HepG2 (cell line): ENCODE results near the gene CKLF. TPM values are rescaled to one million over a fixed set of nuclear protein-coding genes. Genes with fewer than 3 reads are reported as not detected.
"Not testable (repeated sequence)": the region's sequence is repeated elsewhere in the genome, so short reads cannot be mapped to it uniquely, and the experiment has no call there.

ENCODE experiments used
- ATAC-seq: fragments of 200-7000 bp; cut with Tn5 transposase; 3 replicates; pipeline ENCODE4 v1.9.1; 2020; ENCODE audit warnings: mild to moderate bottlenecking, moderate library complexity
- BruUV-seq: library from RNA; stranded (reverse); fragments of 400-500 nt; replicated peaks from 2 replicates; lab custom pipeline; 2021; lab: Mats Ljungman, UMichigan
- CTCF ChIA-PET: fragments of 300-600 bp; formaldehyde crosslinking; extraction: SDS; loops from one replicate; lab custom pipeline; 2021; ENCODE audit warnings: low total read pairs, inconsistent platforms, low intra/inter-chr PET ratio; lab: Yijun Ruan, JAX
- POLR2A ChIA-PET: fragments of 350-600 bp; sonication (Branson Sonifier 250); formaldehyde crosslinking; loops from one replicate; lab custom pipeline; 2020; ENCODE audit warnings: antibody characterized with exemption, inconsistent platforms; lab: Yijun Ruan, JAX
- DNase-seq: peaks from one replicate; pipeline ENCODE4 v3.0.0-alpha.2; 2015; ENCODE audit warnings: low spot score
- FAIRE-seq: peaks from 3 replicates; lab custom pipeline; 2011; peaks lifted over from hg19 to GRCh38; lab: Jason Lieb, UNC
- H2AFZ ChIP-seq: one replicate; pipeline ENCODE4 v1.6.1; 2011; ENCODE audit warnings: low read length, inconsistent platforms
- H3K27ac ChIP-seq: fragments of 300-600 bp; 3 replicates; pipeline ENCODE4 v1.8.0; 2011; ENCODE audit warnings: mixed run types, mild to moderate bottlenecking, mixed read lengths, low read length, inconsistent platforms; ENCODE audit not compliant: insufficient read depth; ENCODE audit errors: extremely low read length
- H3K27me3 ChIP-seq, 2 experiments: fragments of 200-600 bp in 1 of 2; 2 replicates in 1 of 2; 3 replicates in 1 of 2; pipeline versions ENCODE4 v1.6.0 to v1.8.0; 2011; ENCODE audit warnings: low read length in 2 of 2, mild to moderate bottlenecking in 2 of 2, moderate library complexity in 2 of 2, inconsistent platforms in 1 of 2; ENCODE audit not compliant: insufficient read depth in 2 of 2, control insufficient read depth in 1 of 2
- H3K36me3 ChIP-seq, 2 experiments: fragments of 200-600 bp in 1 of 2; replicated peaks in 1 of 2; 2 replicates in 1 of 2; 3 replicates in 1 of 2; pipeline versions ENCODE4 v1.5.1 to v1.8.0; 2011; ENCODE audit warnings: low read length in 2 of 2, inconsistent platforms in 1 of 2; ENCODE audit not compliant: insufficient read depth in 2 of 2, control insufficient read depth in 1 of 2
- H3K4me1 ChIP-seq: 2 replicates; pipeline ENCODE4 v1.5.1; 2012; ENCODE audit warnings: low read length, inconsistent platforms; ENCODE audit not compliant: insufficient read depth
- H3K4me2 ChIP-seq: 2 replicates; pipeline ENCODE4 v1.6.0; 2011; ENCODE audit warnings: low read depth, low read length, inconsistent platforms
- H3K4me3 ChIP-seq, 3 experiments: fragments of 200-600 bp in 1 of 3; sonication (generic), shearing (Covaris generic) in 1 of 3; replicated peaks in 1 of 3; 2 replicates each; pipeline ENCODE4 v1.5.1; 2011 to 2016; ENCODE audit warnings: low read length in 3 of 3, inconsistent platforms in 2 of 3, low read depth in 2 of 3, mild to moderate bottlenecking in 2 of 3, control low read depth in 1 of 3, mixed read lengths in 1 of 3; ENCODE audit not compliant: insufficient read depth in 1 of 3
- H3K79me2 ChIP-seq: one replicate; pipeline ENCODE4 v1.6.1; 2011; ENCODE audit warnings: low read length, inconsistent platforms; ENCODE audit not compliant: insufficient read depth
- H3K9ac ChIP-seq: 2 replicates; pipeline ENCODE4 v1.6.0; 2011; ENCODE audit warnings: mild to moderate bottlenecking, low read depth, low read length, inconsistent platforms; ENCODE audit not compliant: insufficient read depth
- H3K9me3 ChIP-seq: 2 replicates; pipeline ENCODE4 v1.5.1; 2012; ENCODE audit warnings: mild to moderate bottlenecking, low read length
- H4K20me1 ChIP-seq: 2 replicates; pipeline ENCODE4 v1.6.0; 2011; ENCODE audit warnings: inconsistent platforms, mild to moderate bottlenecking, low read length, moderate library complexity; ENCODE audit not compliant: insufficient read depth
- ATM ChIP-seq: fragments of 450-650 bp; IDR thresholded peaks from 2 replicates; pipeline ENCODE4 v1.7.1; 2017; ENCODE audit warnings: mild to moderate bottlenecking, borderline replicate concordance
- CBFB ChIP-seq: sonication (generic); formaldehyde crosslinking; IDR thresholded peaks from 2 replicates; pipeline ENCODE4 v1.4.0; 2020; ENCODE audit warnings: missing genetic modification reagents
- CBX1 ChIP-seq: IDR thresholded peaks from one replicate; pipeline ENCODE4 v1.6.1; 2016; ENCODE audit warnings: antibody characterized with exemption, low read depth
- HDAC6 ChIP-seq: fragments of 200-600 bp; sonication (generic); IDR thresholded peaks from 2 replicates; pipeline ENCODE4 v1.7.0; 2017; ENCODE audit warnings: mild to moderate bottlenecking, antibody characterized with exemption, low read length, low read depth
- IRF1 ChIP-seq: sonication (generic); formaldehyde crosslinking; IDR thresholded peaks from 2 replicates; pipeline ENCODE4 v1.4.0; 2020; ENCODE audit warnings: low read depth, mild to moderate bottlenecking, missing genetic modification reagents
- MEF2D ChIP-seq: sonication (generic); formaldehyde crosslinking; IDR thresholded peaks from 2 replicates; pipeline ENCODE4 v1.5.1; 2020; ENCODE audit warnings: mild to moderate bottlenecking, missing genetic modification reagents
- MYNN ChIP-seq: sonication (generic); formaldehyde crosslinking; IDR thresholded peaks from 2 replicates; pipeline ENCODE4 v1.4.0; 2020; ENCODE audit warnings: mild to moderate bottlenecking, low read depth, missing genetic modification reagents
- POLR2AphosphoS2 ChIP-seq: IDR thresholded peaks from 2 replicates; pipeline ENCODE4 v1.6.1; 2011; ENCODE audit warnings: low read depth, low read length, improper control_type of control experiment
- SMARCC2 ChIP-seq: fragments of 450-650 bp; IDR thresholded peaks from 2 replicates; pipeline ENCODE4 v1.6.1; 2017; ENCODE audit warnings: antibody characterized with exemption, mild to moderate bottlenecking
- SOX5 ChIP-seq: IDR thresholded peaks from 2 replicates; pipeline ENCODE4 v1.6.1; 2016; ENCODE audit warnings: borderline replicate concordance
- SP4 ChIP-seq: sonication (generic); formaldehyde crosslinking; IDR thresholded peaks from 2 replicates; pipeline ENCODE4 v1.8.1; 2023; ENCODE audit warnings: mild to moderate bottlenecking, missing genetic modification reagents
- ZBTB8A ChIP-seq: sonication (generic); formaldehyde crosslinking; IDR thresholded peaks from 2 replicates; pipeline ENCODE4 v1.4.0; 2020; ENCODE audit warnings: mild to moderate bottlenecking, low read depth, missing genetic modification reagents, borderline replicate concordance
- ZNF710 ChIP-seq: sonication (generic); formaldehyde crosslinking; IDR thresholded peaks from 2 replicates; pipeline ENCODE4 v1.5.0; 2020; ENCODE audit warnings: mild to moderate bottlenecking, missing genetic modification reagents, borderline replicate concordance
- ZNF781 ChIP-seq: sonication (generic); formaldehyde crosslinking; IDR thresholded peaks from 2 replicates; pipeline ENCODE4 v1.5.1; 2020; ENCODE audit warnings: borderline replicate concordance, mild to moderate bottlenecking, missing genetic modification reagents; ENCODE audit errors: not compliant biosample characterization
- WGBS: methylation state at CpG from one replicate; pipeline ENCODE4 v1.1.6; 2017; ENCODE audit warnings: low lambda C conversion rate; 5-methylcytosine and 5-hydroxymethylcytosine counted together
- in situ Hi-C: cut with HindIII; loops from 2 replicates; pipeline ENCODE4 v1.10.0; 2017; ENCODE audit warnings: low pct_unique_long_range_greater_than_20kb; ENCODE audit not compliant: extremely low pct_ligation_motif_present
- intact Hi-C: fragments of 100-400 bp; cut with micrococcal nuclease; formaldehyde crosslinking; loops from one replicate; pipeline ENCODE4 v1.10.0; 2022; ENCODE audit not compliant: unreplicated experiment
- polyA plus RNA-seq, 8 experiments: library from polyadenylated mRNA; depleted of rRNA in 3 of 8; stranded (reverse) in 7 of 8; unstranded in 1 of 8; fragments of >200 nt; fragmentation: Illumina TruSeq in 4 of 8; extraction: Trizol in 4 of 8; gene quantifications; 2 replicates each; pipeline versions ENCODE4 v1.2.1 to v1.2.3, GENCODE V29; 2011 to 2016; ENCODE audit warnings: low read depth in 4 of 8, missing spikeins in 1 of 8, mixed read lengths in 1 of 8; ENCODE audit not compliant: insufficient read depth in 1 of 8
- total RNA-seq, 5 experiments: library from RNA; depleted of rRNA; stranded (reverse); fragments of >200 nt; fragmentation: Illumina TruSeq; extraction: Trizol; gene quantifications; 2 replicates each; pipeline ENCODE4 v1.2.3, GENCODE V29; 2016; ENCODE audit warnings: low read depth in 1 of 5
- TF ChIP-seq, protein P1 (sequence below): sonication (generic); formaldehyde crosslinking; IDR thresholded peaks from 2 replicates; pipeline ENCODE4 v1.5.0; 2020; ENCODE audit warnings: mild to moderate bottlenecking, low read depth, missing genetic modification reagents, borderline replicate concordance

The CKLF gene
- total and polyA plus RNA-seq, 2 of the 13 experiments (the other 11 are each of a cell fraction or from before 2014, with no cell fraction given): 120 to 167 TPM

- TF ChIP-seq, protein P1, sequence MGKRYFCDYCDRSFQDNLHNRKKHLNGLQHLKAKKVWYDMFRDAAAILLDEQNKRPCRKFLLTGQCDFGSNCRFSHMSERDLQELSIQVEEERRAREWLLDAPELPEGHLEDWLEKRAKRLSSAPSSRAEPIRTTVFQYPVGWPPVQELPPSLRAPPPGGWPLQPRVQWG (CRISPR knock-in tag): no peak
- TF ChIP-seq ATM (no peak), SP4 (CRISPR knock-in tag) (0 out of 2 replicates have a peak, but pooled peaks have one; percentile 34), MYNN (CRISPR knock-in tag) (no peak), ZNF781 (CRISPR knock-in tag) (no peak), ZNF710 (CRISPR knock-in tag) (peak; percentile 90; the same call in 1 of the 2 replicates), ZBTB8A (CRISPR knock-in tag) (no peak), HDAC6 (no peak), SMARCC2 (no peak), POLR2AphosphoS2 (no peak), CBX1 (peak; percentile 51), CBFB (CRISPR knock-in tag) (no peak), SOX5 (peak; percentile 98), IRF1 (CRISPR knock-in tag) (no peak), MEF2D (CRISPR knock-in tag) (no peak)
Observed at GRCh38 chr16:66513111-66513723, 39.2 kb upstream of the CKLF start (continued).

DNA sequence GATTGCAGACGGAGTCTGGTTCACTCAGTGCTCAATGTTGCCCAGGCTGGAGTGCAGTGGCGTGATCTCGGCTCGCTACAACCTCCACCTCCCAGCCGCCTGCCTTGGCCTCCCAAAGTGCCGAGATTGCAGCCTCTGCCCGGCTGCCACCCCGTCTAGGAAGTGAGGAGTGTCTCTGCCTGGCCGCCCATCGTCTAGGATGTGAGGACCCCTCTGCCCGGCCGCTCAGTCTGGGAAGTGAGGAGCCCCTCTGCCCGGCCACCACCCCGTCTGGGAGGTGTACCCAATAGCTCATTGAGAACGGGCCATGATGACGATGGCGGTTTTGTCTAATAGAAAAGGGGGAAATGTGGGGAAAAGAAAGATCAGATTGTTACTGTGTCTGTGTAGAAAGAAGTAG, 38.0 kb upstream of the CKLF start:
- FAIRE-seq, intact Hi-C loops, POLR2A ChIA-PET, H3K4me3 ChIP-seq, H3K79me2 ChIP-seq, in situ Hi-C loops, H3K9me3 ChIP-seq, H3K27ac ChIP-seq, DNase-seq, BruUV-seq, H3K27me3 ChIP-seq, H3K4me2 ChIP-seq, H3K9ac ChIP-seq, H2AFZ ChIP-seq, H4K20me1 ChIP-seq, H3K36me3 ChIP-seq, ATAC-seq, CTCF ChIA-PET: not testable (repeated sequence)
- H3K4me1 ChIP-seq: peaks cover 66% of the 10 kb centered on the region
- WGBS: 97% methylated on average over 11 of the region's 17 CpGs
